Left renal cortex interstitium (tissue), 4 donors: ENCODE results near the gene PSD4. TPM values are rescaled to one million over a fixed set of nuclear protein-coding genes. Genes with fewer than 3 reads are reported as not detected.

Experiments used
- DNase-seq, 4 donors: peaks; one replicate each; pipeline ENCODE4 v3.0.0-alpha.2; 2013; ENCODE audit warnings: low read depth in 4 of 4, low spot score in 2 of 4, missing footprints in 1 of 4
- polyA plus RNA-seq, 4 donors: library from polyadenylated mRNA; unstranded; fragments of 120-200 nt; gene quantifications; one replicate each; pipeline ENCODE4 v1.2.1, GENCODE V29; 2013; ENCODE audit not compliant: insufficient read length in 4 of 4

Gene PSD4
- polyA plus RNA-seq, 4 donors = 9.1 to 17.1 (median 10.7) TPM

- DNase-seq = no peak
These were observed 46.3 kb downstream of the PSD4 start for GRCh38 chr2:113219889-113220641.

DNA sequence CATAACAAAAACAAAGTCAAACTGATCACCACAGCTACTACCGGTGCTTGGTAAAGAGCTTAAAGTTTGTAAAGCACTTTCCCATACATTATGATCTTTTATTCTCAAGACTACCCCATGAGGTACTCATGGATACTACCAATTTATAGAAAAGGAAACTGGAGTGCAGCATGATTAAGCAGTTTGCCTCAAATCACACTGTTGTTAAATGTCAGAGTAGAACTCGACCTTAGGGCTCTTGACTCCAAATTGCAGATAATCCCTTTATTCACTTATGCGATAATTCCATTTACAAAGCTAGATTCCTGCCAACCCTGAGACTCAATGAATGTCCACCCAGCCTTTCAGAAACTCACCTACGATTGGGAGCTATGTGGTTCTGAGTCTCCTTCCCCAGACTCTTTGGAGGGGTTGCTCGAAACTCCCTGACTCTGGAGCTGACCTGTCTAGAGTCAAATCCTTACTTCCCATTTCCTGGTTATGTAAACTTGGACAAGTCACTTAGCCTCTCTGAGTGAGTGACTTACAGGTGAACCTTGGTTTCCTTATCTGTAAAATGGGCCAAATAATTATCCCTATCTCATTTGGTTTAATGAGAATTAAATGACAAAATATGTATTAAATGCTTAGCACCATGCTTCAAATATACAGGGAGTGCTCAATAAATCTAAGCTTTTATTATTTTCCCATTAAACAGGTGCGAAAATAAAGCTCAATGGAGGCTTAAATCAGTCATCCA lies 47.4 kb downstream of the PSD4 start:
- DNase-seq = no peak

- no peak for DNase-seq
These were observed 48.1 kb downstream of the PSD4 start for GRCh38 chr2:113221846-113222245.

DNA sequence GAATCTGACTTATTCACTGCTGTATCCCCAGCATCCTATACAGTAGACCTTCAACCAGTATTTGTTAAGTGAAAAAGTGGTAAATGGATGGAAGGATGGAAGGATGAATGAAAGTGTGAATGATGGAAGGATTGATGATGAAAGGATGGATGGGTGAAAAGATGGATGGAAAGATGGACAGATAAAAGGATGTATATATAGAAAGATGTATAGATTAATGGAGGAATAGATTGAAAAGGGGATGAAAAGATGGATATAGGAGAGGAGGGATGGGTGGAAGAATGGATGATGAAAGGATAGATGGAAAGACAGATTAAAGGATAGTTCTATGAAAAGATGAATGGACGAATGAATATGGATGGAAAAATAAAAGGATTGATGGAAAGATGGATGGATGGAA lies 50.0 kb downstream of the PSD4 start:
- DNase-seq = no peak

- no peak for DNase-seq
These were observed 51.0 kb downstream of the PSD4 start for GRCh38 chr2:113224647-113225236.

- DNase-seq = peak in 2 of 4 donors; percentile 81 to 89
These were observed 51.8 kb downstream of the PSD4 start for GRCh38 chr2:113225263-113226259.

DNA sequence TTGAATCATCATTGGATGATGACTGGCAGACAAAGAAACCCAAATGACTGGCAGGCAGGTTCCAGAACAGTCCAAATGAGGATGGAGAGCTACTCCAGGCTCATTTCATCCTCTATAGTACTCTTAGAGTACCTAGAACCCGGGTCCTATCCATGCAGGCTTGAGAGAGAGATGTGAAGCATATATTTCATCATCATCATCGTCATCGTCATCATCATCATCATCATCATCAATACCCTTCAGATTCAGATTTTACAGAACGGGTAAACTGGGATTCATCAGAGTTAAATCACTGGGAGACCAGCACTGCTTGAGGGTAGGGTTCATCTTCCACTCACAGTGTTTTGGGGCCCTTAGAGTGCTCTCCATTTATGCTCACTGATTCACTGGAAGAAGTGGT lies 52.7 kb downstream of the PSD4 start:
- DNase-seq = no peak

DNA sequence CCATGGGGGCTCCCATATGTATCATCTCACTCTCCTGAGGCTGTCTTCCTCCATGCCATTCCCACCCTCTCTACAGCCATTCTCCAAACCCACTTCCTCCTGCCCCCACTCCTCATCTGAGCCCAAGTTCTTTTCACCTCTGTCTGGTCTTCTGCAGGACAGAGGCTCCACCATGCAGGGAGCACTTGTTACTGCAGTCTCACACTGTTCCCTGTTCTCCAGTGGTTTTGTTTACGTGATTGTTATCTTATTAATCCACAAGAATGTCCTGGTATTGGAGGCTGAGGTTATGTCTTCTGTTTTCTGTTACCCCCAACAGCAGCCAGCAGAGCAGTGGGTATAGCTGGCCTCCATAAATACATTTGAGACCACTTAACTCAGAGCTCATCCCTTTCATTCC lies 53.5 kb downstream of the PSD4 start:
- DNase-seq = no peak

GRCh38 chr2:113227698-113228097 lies 53.9 kb downstream of the PSD4 start:
- no peak for DNase-seq

DNA sequence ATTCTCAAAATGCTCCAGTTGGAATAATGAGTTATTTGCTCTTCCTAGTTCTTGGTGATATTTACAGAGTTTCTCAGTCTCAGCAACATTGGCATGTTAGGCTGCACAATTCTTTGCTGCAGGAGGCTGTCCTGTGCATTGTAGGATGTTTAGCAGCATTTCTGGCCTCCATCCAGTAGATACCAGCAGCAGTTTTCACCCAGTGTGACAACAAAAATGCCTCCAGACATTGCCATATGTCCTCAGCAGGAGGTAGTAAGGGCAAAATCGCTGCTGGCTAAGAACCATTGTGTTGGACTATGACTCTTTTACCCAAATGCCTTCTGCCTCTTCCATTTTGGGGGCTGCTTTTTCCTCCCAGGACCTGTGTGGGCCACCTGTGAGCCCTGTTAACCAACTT lies 54.6 kb downstream of the PSD4 start:
- no peak for DNase-seq

- no peak for DNase-seq
These were observed 55.4 kb downstream of the PSD4 start for GRCh38 chr2:113228991-113229716.

GRCh38 chr2:113229795-113230194 lies 56.0 kb downstream of the PSD4 start:
- DNase-seq = no peak

GRCh38 chr2:113230531-113230930 lies 56.8 kb downstream of the PSD4 start:
- no peak for DNase-seq

DNA sequence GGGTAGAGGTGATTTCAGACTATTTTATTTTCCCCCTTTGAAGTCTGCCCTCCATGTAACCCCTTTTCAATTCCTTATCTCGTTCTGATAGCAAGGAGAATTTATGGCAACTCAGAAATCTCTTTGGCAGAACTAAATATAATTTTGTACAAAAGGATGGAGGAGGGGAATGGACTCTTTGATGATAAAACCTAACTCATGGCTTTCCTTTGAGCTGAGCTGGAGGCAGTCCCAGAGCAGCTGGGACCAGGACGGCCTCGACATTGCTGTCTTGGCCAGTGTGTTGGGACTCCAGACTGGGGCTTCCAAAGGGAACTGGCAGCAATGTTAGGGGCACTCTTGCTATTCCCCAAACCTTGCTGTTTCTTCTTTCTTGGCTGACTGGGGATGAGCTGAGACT lies 57.3 kb downstream of the PSD4 start:
- no peak for DNase-seq

DNA sequence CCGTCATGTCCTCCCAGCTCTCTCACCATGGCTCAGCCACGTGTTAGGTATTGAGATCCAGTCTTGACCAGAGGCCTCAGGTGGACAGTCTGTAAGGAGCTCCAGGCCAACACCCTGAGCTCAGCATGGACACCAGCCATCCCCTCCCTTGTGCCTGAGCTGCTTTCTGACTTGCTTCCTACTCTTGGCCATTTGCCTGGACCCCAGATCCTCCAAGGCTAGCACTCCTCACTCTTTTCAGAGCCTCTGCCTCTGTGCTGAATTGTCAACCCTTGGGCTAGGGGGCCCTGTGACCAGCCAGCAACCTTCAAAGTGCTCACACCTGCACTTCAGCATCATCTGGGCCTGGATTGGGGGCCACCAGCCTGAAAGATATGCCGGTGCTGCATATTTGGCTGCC lies 58.4 kb downstream of the PSD4 start:
- no peak for DNase-seq

DNA sequence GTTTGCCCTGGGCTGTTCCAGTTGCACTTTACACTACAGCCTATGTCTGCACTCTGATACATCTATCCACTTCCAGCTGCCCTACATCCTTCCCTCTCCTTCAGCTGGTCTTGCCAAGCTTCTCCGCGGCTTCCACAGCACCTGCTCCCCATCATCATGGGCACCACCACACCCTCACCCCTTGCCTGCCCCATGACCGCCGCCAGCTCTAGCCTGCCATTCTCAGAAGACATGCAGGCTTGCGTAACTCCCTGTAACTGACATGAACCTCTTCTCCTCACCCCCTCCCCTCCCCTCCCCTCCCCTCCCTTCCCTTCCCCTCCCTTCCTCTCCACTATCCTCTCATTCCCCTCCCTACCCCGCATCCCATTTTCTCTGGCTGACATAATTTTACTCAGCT lies 59.0 kb downstream of the PSD4 start:
- no peak for DNase-seq

GRCh38 chr2:113233593-113234550 lies 60.1 kb downstream of the PSD4 start:
- no peak for DNase-seq

DNA sequence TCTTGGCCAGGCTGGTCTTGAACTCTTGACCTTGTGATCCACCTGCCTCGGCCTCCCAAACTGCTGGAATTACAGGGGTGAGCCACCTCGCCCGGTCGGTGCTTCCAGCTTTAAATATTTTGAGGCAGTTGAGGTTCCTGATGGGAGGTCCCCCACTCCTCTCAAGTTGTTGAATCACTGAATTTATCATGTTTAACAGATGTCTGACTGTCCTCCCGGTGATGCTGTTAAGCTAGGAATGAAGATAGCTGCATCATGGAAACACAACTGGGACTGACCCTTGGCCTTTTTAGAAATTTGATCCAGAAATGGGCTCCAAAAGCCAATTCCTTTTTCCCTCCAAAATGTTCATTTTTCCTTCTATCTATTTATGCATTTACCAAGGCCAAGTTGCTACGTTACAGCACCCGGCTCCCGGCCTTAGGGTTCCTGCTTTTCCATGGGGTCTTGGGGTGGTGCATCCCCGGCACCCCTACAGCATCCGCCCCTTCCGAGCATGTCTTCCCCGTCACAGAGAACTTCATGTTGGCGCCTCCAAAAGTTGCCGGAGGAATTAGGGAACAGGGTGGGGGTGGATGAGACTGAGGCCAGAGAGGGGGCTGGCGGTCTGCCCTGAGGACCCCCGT lies 61.1 kb downstream of the PSD4 start:
- DNase-seq = no peak
